Left ventricle myocardium inferior (tissue), 1 donor: ENCODE data around the gene SHC2. TPM values are rescaled to one million over a fixed set of nuclear protein-coding genes. Genes with fewer than 3 reads are reported as not detected.

Experiments used
- DNase-seq: peaks from one replicate; pipeline ENCODE4 v3.0.0-alpha.2; 2020
- H3K27ac ChIP-seq: fragments of 200-600 bp; replicated peaks from 2 replicates; pipeline ENCODE4 v1.8.0; 2021
- H3K27me3 ChIP-seq: fragments of 200-600 bp; 2 replicates; pipeline ENCODE4 v1.8.0; 2021; ENCODE audit warnings: low read depth
- H3K36me3 ChIP-seq: fragments of 200-600 bp; 2 replicates; pipeline ENCODE4 v1.8.0; 2021
- H3K4me1 ChIP-seq: fragments of 200-600 bp; 2 replicates; pipeline ENCODE4 v1.8.0; 2021
- H3K4me3 ChIP-seq: fragments of 200-600 bp; 2 replicates; pipeline ENCODE4 v1.8.0; 2021; ENCODE audit warnings: mild to moderate bottlenecking, moderate library complexity
- H3K9me3 ChIP-seq: fragments of 200-600 bp; replicated peaks from 2 replicates; pipeline ENCODE4 v1.8.0; 2021
- CTCF ChIP-seq: fragments of 200-600 bp; IDR thresholded peaks from 2 replicates; pipeline ENCODE4 v1.8.0; 2021; ENCODE audit warnings: antibody characterized with exemption, mild to moderate bottlenecking, borderline replicate concordance
- intact Hi-C: fragments of 100-400 bp; cut with micrococcal nuclease; formaldehyde crosslinking; loops from one replicate; pipeline ENCODE4 v1.11.0; 2022
- total RNA-seq: library from RNA; stranded (reverse); fragmentation: NEBNext Ultra II Directional; extraction: Animal tissue kit (Norgen Biotek cat#: 25700); gene quantifications from one replicate; pipeline ENCODE4 v1.2.1, GENCODE V29; 2021
- donor health status: DM: no; HTN: yes; CAD: no; lungs with severe emphysema.

Gene SHC2
- total RNA-seq, 1 donor from 2014 or later: 11.3 TPM

GRCh38 chr19:504616-505015, 43.8 kb upstream of the SHC2 start:
- no peak for TF ChIP-seq CTCF
- Histone ChIP-seq H3K4me1 (peaks cover 26% of the 10 kb centered on the region), H3K4me3 (no peak overlapping the region), H3K36me3 (peaks cover 3% of the 10 kb centered on the region), H3K27me3 (peaks cover 18% of the 10 kb centered on the region), H3K27ac (no peak overlapping the region), H3K9me3 (no peaks in the 10 kb centered on the region)
- intact Hi-C loops: no loop called here
- DNase-seq: no peak

GRCh38 chr19:501646-502045, 40.8 kb upstream of the SHC2 start:
- DNase-seq: no peak
- Histone ChIP-seq H3K4me3 (no peak overlapping the region), H3K36me3 (no peaks in the 10 kb centered on the region), H3K9me3 (no peaks in the 10 kb centered on the region), H3K27ac (no peak overlapping the region), H3K4me1 (peaks cover 18% of the 10 kb centered on the region), H3K27me3 (peaks cover 43% of the 10 kb centered on the region)
- TF ChIP-seq CTCF: no peak
- intact Hi-C loops: no loop called here

GRCh38 chr19:498977-499623, 38.3 kb upstream of the SHC2 start:
- TF ChIP-seq CTCF: no peak
- intact Hi-C loops: no loop called here
- Histone ChIP-seq H3K27me3 (peaks cover 54% of the 10 kb centered on the region), H3K27ac (no peak overlapping the region), H3K9me3 (no peaks in the 10 kb centered on the region), H3K4me3 (no peak overlapping the region), H3K36me3 (no peaks in the 10 kb centered on the region), H3K4me1 (peaks cover 25% of the 10 kb centered on the region)
- DNase-seq: no peak

- Histone ChIP-seq H3K4me1 (peaks cover 28% of the 10 kb centered on the region), H3K9me3 (no peaks in the 10 kb centered on the region), H3K4me3 (no peak overlapping the region), H3K36me3 (no peaks in the 10 kb centered on the region), H3K27me3 (peaks cover 54% of the 10 kb centered on the region), H3K27ac (no peak overlapping the region)
- no peak for DNase-seq
- intact Hi-C loops: no loop called here
- TF ChIP-seq CTCF: no peak
These were observed 37.7 kb upstream of the SHC2 start for GRCh38 chr19:498511-498891.

GRCh38 chr19:497869-498510, 37.2 kb upstream of the SHC2 start:
- DNase-seq: no peak
- H3K36me3 ChIP-seq: no peaks in the 10 kb centered on the region
- peak overlapping the region; percentile 43 for H3K4me3 ChIP-seq
- H3K9me3 ChIP-seq: no peaks in the 10 kb centered on the region
- no peak overlapping the region for H3K27ac ChIP-seq
- peaks cover 54% of the 10 kb centered on the region for H3K27me3 ChIP-seq
- peaks cover 28% of the 10 kb centered on the region for H3K4me1 ChIP-seq
- intact Hi-C loops: no loop called here
- TF ChIP-seq CTCF: no peak
